Subcutaneous preadipocyte (primary cell): Measurements from ENCODE around the gene CYSLTR1. TPM values are rescaled to one million over a fixed set of nuclear protein-coding genes. Genes with fewer than 3 reads are reported as not detected.

ENCODE experiments used
- total RNA-seq: library from RNA; depleted of rRNA; stranded (reverse); fragments of >200 nt; gene quantifications from 2 replicates; pipeline ENCODE4 v1.2.3, GENCODE V29; 2012

The CYSLTR1 gene, protein sequence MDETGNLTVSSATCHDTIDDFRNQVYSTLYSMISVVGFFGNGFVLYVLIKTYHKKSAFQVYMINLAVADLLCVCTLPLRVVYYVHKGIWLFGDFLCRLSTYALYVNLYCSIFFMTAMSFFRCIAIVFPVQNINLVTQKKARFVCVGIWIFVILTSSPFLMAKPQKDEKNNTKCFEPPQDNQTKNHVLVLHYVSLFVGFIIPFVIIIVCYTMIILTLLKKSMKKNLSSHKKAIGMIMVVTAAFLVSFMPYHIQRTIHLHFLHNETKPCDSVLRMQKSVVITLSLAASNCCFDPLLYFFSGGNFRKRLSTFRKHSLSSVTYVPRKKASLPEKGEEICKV
- not detected in 2 replicates for total RNA-seq

DNA sequence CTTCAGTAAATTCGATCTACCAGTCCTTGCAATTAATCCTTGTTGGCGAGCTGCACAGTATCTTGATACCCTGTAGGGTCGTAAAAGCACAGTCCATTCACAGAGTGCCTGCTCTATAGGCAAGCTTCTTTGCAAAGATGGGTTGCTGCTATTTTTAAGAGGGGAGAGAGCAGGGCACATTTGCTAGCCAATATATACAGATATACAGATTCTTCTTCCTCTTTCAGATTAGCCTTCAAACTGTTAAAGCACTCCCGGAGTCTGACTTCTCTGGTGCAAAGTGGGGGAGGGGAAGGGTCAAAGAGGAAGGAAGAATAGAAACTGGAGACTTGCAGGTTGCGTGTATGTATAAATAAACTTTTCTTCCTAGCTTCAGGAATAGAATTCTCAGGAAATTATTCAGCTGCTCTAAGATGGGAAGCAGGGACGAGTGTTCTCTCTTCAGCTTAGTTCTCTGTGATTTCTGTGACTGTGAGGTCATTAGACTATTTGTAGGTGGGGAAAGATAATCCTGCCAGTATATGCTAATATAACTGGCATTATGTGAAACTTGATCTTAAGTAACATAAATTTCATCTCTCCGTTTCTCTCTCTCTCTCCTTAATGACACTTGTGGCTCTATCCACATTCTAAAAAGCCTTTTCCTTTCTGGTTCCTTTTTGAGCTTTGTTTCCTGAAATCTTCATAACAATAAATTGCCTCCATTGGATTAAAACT is at the start of gene CYSLTR1:
Gene CYSLTR1 (minus strand): TSS at position 242 of the 717 bp plus-strand sequence. CDS start 53,865 bp downstream, outside the sequence.

Other genes starting within 250 kb of the CYSLTR1 start
- gene PGK1, start 223.4 kb downstream of the CYSLTR1 start, total RNA-seq: 284 and 329 TPM in 2 replicates
- 26.1 and 30.1 TPM in 2 replicates for gene TAF9B, start 188.0 kb downstream of the CYSLTR1 start, total RNA-seq